Chondrocyte (in vitro differentiated cells): ENCODE data around the gene MRLN. TPM values are rescaled to one million over a fixed set of nuclear protein-coding genes. Genes with fewer than 3 reads are reported as not detected.

Source experiments
- DNase-seq: peaks from one replicate; pipeline ENCODE4 v3.0.0; 2021; ENCODE audit warnings: mixed read lengths, low spot score
- H3K27ac Mint-ChIP-seq: one replicate; pipeline ENCODE4 v1.8.0; 2021; ENCODE audit warnings: mild to moderate bottlenecking, moderate library complexity, mixed read lengths; ENCODE audit not compliant: unreplicated experiment
- H3K27me3 Mint-ChIP-seq: 2 replicates; pipeline ENCODE4 v1.8.0; 2021; ENCODE audit warnings: low read depth, mixed read lengths
- H3K36me3 Mint-ChIP-seq: 2 replicates; pipeline ENCODE4 v1.8.0; 2021; ENCODE audit warnings: low read depth, mixed read lengths
- H3K4me1 Mint-ChIP-seq: 2 replicates; pipeline ENCODE4 v1.8.0; 2021; ENCODE audit warnings: low read depth, mild to moderate bottlenecking, mixed read lengths
- H3K4me3 Mint-ChIP-seq: one replicate; pipeline ENCODE4 v1.8.0; 2021; ENCODE audit warnings: mild to moderate bottlenecking, moderate library complexity, mixed read lengths; ENCODE audit not compliant: unreplicated experiment
- H3K9me3 Mint-ChIP-seq: 2 replicates; pipeline ENCODE4 v1.8.0; 2021; ENCODE audit warnings: low read depth, mixed read lengths
- CTCF ChIP-seq: fragments of 200-600 bp; sonication (generic); IDR thresholded peaks from 2 replicates; pipeline ENCODE4 v1.5.0; 2021; ENCODE audit warnings: antibody characterized with exemption, mild to moderate bottlenecking, moderate library complexity
- total RNA-seq: library from RNA; stranded (reverse); gene quantifications from 3 replicates; pipeline ENCODE4 v1.2.1, GENCODE V29; 2021

The MRLN gene
- total RNA-seq, 1 donor from 2014 or later: not detected

GRCh38 chr10:59757966-59758365 lies 4.7 kb upstream of the MRLN start:
- Mint-ChIP-seq H3K4me3 (no peak overlapping the region), H3K36me3 (no peaks in the 10 kb centered on the region), H3K27me3 (peaks cover 6% of the 10 kb centered on the region), H3K27ac (no peak overlapping the region), H3K9me3 (peaks cover 2% of the 10 kb centered on the region), H3K4me1 (peaks cover 5% of the 10 kb centered on the region)
- no peak for DNase-seq
- no peak for TF ChIP-seq CTCF

GRCh38 chr10:59754951-59755350 lies 1.7 kb upstream of the MRLN start:
- no peak for TF ChIP-seq CTCF
- peaks cover 2% of the 10 kb centered on the region for H3K9me3 Mint-ChIP-seq
- no peak overlapping the region for H3K4me3 Mint-ChIP-seq
- no peak for DNase-seq
- H3K27me3 Mint-ChIP-seq: peaks cover 29% of the 10 kb centered on the region
- no peaks in the 10 kb centered on the region for H3K36me3 Mint-ChIP-seq
- no peak overlapping the region for H3K27ac Mint-ChIP-seq
- H3K4me1 Mint-ChIP-seq: peaks cover 5% of the 10 kb centered on the region

GRCh38 chr10:59752278-59752940 lies 846 bp downstream of the MRLN start:
- H3K27ac Mint-ChIP-seq: no peak overlapping the region
- H3K27me3 Mint-ChIP-seq: peaks cover 35% of the 10 kb centered on the region
- H3K36me3 Mint-ChIP-seq: no peaks in the 10 kb centered on the region
- no peak for DNase-seq
- no peaks in the 10 kb centered on the region for H3K4me1 Mint-ChIP-seq
- no peak for TF ChIP-seq CTCF
- no peak overlapping the region for H3K4me3 Mint-ChIP-seq
- H3K9me3 Mint-ChIP-seq: no peaks in the 10 kb centered on the region

GRCh38 chr10:59750155-59750945 lies 2.9 kb downstream of the MRLN start:
- Mint-ChIP-seq H3K27ac (no peak overlapping the region), H3K4me1 (no peaks in the 10 kb centered on the region), H3K27me3 (peaks cover 37% of the 10 kb centered on the region), H3K9me3 (no peaks in the 10 kb centered on the region), H3K36me3 (no peaks in the 10 kb centered on the region), H3K4me3 (no peak overlapping the region)
- DNase-seq: no peak
- no peak for TF ChIP-seq CTCF

GRCh38 chr10:59748834-59749233 lies 4.4 kb downstream of the MRLN start:
- TF ChIP-seq CTCF: no peak
- Mint-ChIP-seq H3K4me3 (no peak overlapping the region), H3K27me3 (peaks cover 37% of the 10 kb centered on the region), H3K27ac (no peak overlapping the region), H3K9me3 (no peaks in the 10 kb centered on the region), H3K36me3 (no peaks in the 10 kb centered on the region), H3K4me1 (no peaks in the 10 kb centered on the region)
- DNase-seq: no peak
